ENCODE results near the gene EFNA2.

The EFNA2 gene

GRCh38 chr19:1271528-1272422, 13.9 kb upstream of the EFNA2 start:
- DNase-seq (ENCODE audit: low read depth in 2 of 3, low spot score in 1 of 3): no peak

- no peak for DNase-seq (ENCODE audit: low read depth in 2 of 3, low spot score in 1 of 3)
Measured at GRCh38 chr19:1272423-1273262, 13.0 kb upstream of the EFNA2 start.

GRCh38 chr19:1273263-1274041, 12.2 kb upstream of the EFNA2 start:
- DNase-seq (ENCODE audit: low read depth in 2 of 3, low spot score in 1 of 3): no peak

GRCh38 chr19:1274081-1274851, 11.4 kb upstream of the EFNA2 start:
- no peak for DNase-seq (ENCODE audit: low read depth in 2 of 3, low spot score in 1 of 3)

GRCh38 chr19:1274852-1275259, 10.8 kb upstream of the EFNA2 start:
- no peak for DNase-seq (ENCODE audit: low read depth in 2 of 3, low spot score in 1 of 3)

- peak; percentile 87 to 95 (median 94) for DNase-seq (ENCODE audit: low read depth in 2 of 3, low spot score in 1 of 3)
Measured at GRCh38 chr19:1275260-1275975, 10.3 kb upstream of the EFNA2 start, which contains the start of gene FAM174C. FAM174C (plus strand) TSS chr19:1275530; CDS start chr19:1275550, 20 bp downstream.

- no peak for DNase-seq (ENCODE audit: low read depth in 2 of 3, low spot score in 1 of 3)
Measured at GRCh38 chr19:1275976-1276627, 9.6 kb upstream of the EFNA2 start.

GRCh38 chr19:1276628-1277022, 9.0 kb upstream of the EFNA2 start:
- DNase-seq (ENCODE audit: low read depth in 2 of 3, low spot score in 1 of 3): no peak

- DNase-seq (ENCODE audit: low read depth in 2 of 3, low spot score in 1 of 3): no peak
Measured at GRCh38 chr19:1277061-1277460, 8.6 kb upstream of the EFNA2 start.

- no peak for DNase-seq (ENCODE audit: low read depth in 2 of 3, low spot score in 1 of 3)
Measured at GRCh38 chr19:1278074-1278473, 7.6 kb upstream of the EFNA2 start.

GRCh38 chr19:1278713-1279660, 6.7 kb upstream of the EFNA2 start:
- no peak for DNase-seq (ENCODE audit: low read depth in 2 of 3, low spot score in 1 of 3)

GRCh38 chr19:1279782-1280341, 5.8 kb upstream of the EFNA2 start:
- peak; percentile 67 to 80 (median 72) for DNase-seq (ENCODE audit: low read depth in 2 of 3, low spot score in 1 of 3)

- no peak for DNase-seq (ENCODE audit: low read depth in 2 of 3, low spot score in 1 of 3)
Measured at GRCh38 chr19:1280636-1281568, 4.8 kb upstream of the EFNA2 start.

- no peak for DNase-seq (ENCODE audit: low read depth in 2 of 3, low spot score in 1 of 3)
Measured at GRCh38 chr19:1281569-1282287, 3.9 kb upstream of the EFNA2 start.

- DNase-seq (ENCODE audit: low read depth in 2 of 3, low spot score in 1 of 3): no peak
Measured at GRCh38 chr19:1282588-1283206, 3.0 kb upstream of the EFNA2 start.
